Lung (tissue), 12 donors: ENCODE results near the gene STRA6. TPM values are rescaled to one million over a fixed set of nuclear protein-coding genes. Genes with fewer than 3 reads are reported as not detected.

Source experiments
- ATAC-seq: fragments of 200-7000 bp; cut with Tn5 transposase; one replicate; pipeline ENCODE4 v1.9.1; 2020; ENCODE audit warnings: moderate number of reproducible peaks; ENCODE audit not compliant: insufficient read depth, low FRiP score
- DNase-seq, 3 donors: peaks; one replicate each; pipeline ENCODE4 v3.0.0-alpha.2; 2013 to 2017
- H3K27ac ChIP-seq, 2 donors: one replicate each; pipeline ENCODE4 v1.5.1; 2013; ENCODE audit warnings: mild to moderate bottlenecking in 2 of 2, moderate library complexity in 2 of 2, control low read depth in 1 of 2, inconsistent platforms in 1 of 2, low read depth in 1 of 2, low read length in 1 of 2
- H3K27me3 ChIP-seq, 3 donors: one replicate each; pipeline ENCODE4 v1.5.1; 2013; ENCODE audit warnings: low read length in 2 of 3; ENCODE audit not compliant: control insufficient read depth in 3 of 3, insufficient read depth in 3 of 3
- H3K36me3 ChIP-seq, 4 donors: one replicate each; pipeline ENCODE4 v1.5.1; 2013; ENCODE audit warnings: low read length in 4 of 4, mild to moderate bottlenecking in 1 of 4, moderate library complexity in 1 of 4; ENCODE audit not compliant: control insufficient read depth in 4 of 4, insufficient read depth in 4 of 4
- H3K4me1 ChIP-seq, 5 donors: one replicate each; pipeline ENCODE4 v1.5.1; 2013; ENCODE audit warnings: low read length in 5 of 5, mild to moderate bottlenecking in 2 of 5, moderate library complexity in 1 of 5; ENCODE audit not compliant: control insufficient read depth in 5 of 5, insufficient read depth in 5 of 5
- H3K4me3 ChIP-seq: one replicate; pipeline ENCODE4 v1.5.1; 2013; ENCODE audit warnings: mild to moderate bottlenecking, control low read depth, moderate library complexity
- H3K9ac ChIP-seq, 2 donors: one replicate each; pipeline ENCODE4 v1.5.1; 2013; ENCODE audit warnings: low read length in 2 of 2, control low read depth in 1 of 2; ENCODE audit not compliant: insufficient read depth in 1 of 2
- H3K9me3 ChIP-seq, 4 donors: one replicate each; pipeline ENCODE4 v1.5.1; 2013; ENCODE audit warnings: low read length in 3 of 4, mild to moderate bottlenecking in 1 of 4, moderate library complexity in 1 of 4; ENCODE audit not compliant: control insufficient read depth in 4 of 4, insufficient read depth in 3 of 4
- WGBS, 2 donors: extraction: QIAGEN DNeasy Blood & Tissue Kit; methylation state at CpG; one replicate each; pipeline ENCODE4 v1.1.7; 2013; 5-methylcytosine and 5-hydroxymethylcytosine counted together
- polyA plus RNA-seq, 2 donors: library from polyadenylated mRNA; stranded (reverse); fragments of 200-250 nt; gene quantifications; one replicate each; pipeline ENCODE4 v1.2.1, GENCODE V29; 2013
- total RNA-seq, 2 donors: library from RNA; depleted of rRNA in 1 of 2; stranded (reverse); fragments of >200 nt in 1 of 2; gene quantifications; one replicate each; pipeline ENCODE4 v1.2.1, GENCODE V29; 2014 to 2021
- TF ChIP-seq, protein P1 (sequence below): IDR thresholded peaks from 2 replicates; pipeline ENCODE4 v1.5.1; 2012; ENCODE audit warnings: mild to moderate bottlenecking; ENCODE audit errors: control extremely low read depth, extremely low read depth
- donor health status: control.
- donor health status: control.
- donor health status: Bipolar disorder and iron deficiency.
- donor health status: healthy.
- donor health status: DM: yes; HTN: yes; CAD: no.

The STRA6 gene
- total and polyA plus RNA-seq, 4 donors: 0.40 to 2.6 (median 0.78) TPM

DNA sequence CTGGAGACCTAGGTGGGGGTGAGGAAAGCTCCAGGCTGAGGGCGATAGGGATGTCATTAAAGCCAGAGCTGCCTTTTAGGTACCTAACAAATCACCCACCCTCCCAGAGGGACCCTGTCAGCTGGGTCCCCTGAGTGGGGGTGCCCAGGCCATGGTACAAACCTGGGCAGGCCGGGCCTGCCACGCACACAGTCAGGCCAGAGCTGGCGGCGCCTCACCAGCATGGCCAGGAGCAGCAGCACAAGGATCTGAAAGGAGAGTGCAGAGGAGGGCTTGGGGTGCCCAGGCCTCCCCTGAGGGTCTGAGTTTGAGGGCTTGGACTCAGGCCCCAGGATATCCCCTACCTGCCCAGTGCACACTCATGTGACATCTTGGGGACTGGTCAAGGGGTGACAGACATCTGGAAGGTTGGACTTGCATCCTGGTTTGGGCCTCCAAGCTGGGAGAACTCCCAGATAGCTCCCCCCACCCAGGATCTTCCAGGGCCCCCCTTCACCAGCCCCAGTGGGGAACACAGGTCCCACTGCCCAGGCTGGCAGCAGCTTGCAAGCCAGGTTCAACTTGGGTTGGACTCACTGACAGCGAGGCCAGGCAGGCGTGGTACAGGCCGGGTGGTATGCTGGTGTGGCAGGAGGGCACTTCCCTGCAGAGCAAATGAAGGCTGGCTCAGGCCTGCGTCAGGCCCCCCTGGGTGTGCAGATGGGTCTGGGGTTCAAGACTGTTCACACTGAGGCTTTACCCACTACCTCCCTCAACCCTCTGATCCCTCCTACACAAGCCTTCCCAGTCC lies 5.2 kb downstream of the STRA6 start:
- TF ChIP-seq, protein P1, sequence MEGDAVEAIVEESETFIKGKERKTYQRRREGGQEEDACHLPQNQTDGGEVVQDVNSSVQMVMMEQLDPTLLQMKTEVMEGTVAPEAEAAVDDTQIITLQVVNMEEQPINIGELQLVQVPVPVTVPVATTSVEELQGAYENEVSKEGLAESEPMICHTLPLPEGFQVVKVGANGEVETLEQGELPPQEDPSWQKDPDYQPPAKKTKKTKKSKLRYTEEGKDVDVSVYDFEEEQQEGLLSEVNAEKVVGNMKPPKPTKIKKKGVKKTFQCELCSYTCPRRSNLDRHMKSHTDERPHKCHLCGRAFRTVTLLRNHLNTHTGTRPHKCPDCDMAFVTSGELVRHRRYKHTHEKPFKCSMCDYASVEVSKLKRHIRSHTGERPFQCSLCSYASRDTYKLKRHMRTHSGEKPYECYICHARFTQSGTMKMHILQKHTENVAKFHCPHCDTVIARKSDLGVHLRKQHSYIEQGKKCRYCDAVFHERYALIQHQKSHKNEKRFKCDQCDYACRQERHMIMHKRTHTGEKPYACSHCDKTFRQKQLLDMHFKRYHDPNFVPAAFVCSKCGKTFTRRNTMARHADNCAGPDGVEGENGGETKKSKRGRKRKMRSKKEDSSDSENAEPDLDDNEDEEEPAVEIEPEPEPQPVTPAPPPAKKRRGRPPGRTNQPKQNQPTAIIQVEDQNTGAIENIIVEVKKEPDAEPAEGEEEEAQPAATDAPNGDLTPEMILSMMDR: no peak
- 96% methylated on average over 9 of the region's 9 CpGs for WGBS, 2 donors
- Histone ChIP-seq H3K36me3 (no peaks in the 10 kb centered on the region), H3K9me3 (no peaks in the 10 kb centered on the region), H3K4me3 (no peak overlapping the region), H3K9ac (no peak overlapping the region), H3K27ac (no peak overlapping the region), H3K4me1 (peaks cover 6 to 35% (median 14%) of the 10 kb centered on the region in 5 donors), H3K27me3 (no peaks in the 10 kb centered on the region)
- DNase-seq (no peak), ATAC-seq (no peak)

DNA sequence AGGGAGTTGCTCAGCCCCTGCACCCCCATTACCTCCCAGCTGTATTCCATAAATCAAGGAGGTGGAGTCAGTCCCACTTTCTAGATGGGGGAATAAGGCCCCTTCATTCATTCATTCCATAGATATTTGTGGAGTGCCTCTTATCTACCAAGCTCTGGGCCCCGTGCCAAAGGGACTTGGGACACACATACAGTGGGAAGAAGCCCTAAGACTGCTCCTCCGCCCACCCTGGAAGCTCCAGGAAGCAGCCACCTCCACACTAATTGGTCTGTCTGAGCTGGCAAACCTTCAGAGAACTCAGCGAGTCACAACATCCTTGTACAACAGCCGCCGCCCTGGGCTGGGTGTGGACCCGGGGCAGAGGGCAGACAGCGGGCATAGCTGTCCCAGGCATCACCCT lies 6.4 kb downstream of the STRA6 start:
- Histone ChIP-seq H3K4me3 (no peak overlapping the region), H3K36me3 (no peaks in the 10 kb centered on the region), H3K9ac (no peak overlapping the region), H3K27ac (no peak overlapping the region), H3K27me3 (no peaks in the 10 kb centered on the region), H3K9me3 (no peaks in the 10 kb centered on the region), H3K4me1 (peaks cover 6 to 23% (median 14%) of the 10 kb centered on the region in 5 donors)
- whole genome bisulfite sequencing, 2 donors: 27 to 81% methylated on average over 7 of the region's 7 CpGs
- TF ChIP-seq, protein P1: no peak
- peak; percentile 1 for ATAC-seq
- peak; percentile 92 to 93 (median 93) for DNase-seq

DNA sequence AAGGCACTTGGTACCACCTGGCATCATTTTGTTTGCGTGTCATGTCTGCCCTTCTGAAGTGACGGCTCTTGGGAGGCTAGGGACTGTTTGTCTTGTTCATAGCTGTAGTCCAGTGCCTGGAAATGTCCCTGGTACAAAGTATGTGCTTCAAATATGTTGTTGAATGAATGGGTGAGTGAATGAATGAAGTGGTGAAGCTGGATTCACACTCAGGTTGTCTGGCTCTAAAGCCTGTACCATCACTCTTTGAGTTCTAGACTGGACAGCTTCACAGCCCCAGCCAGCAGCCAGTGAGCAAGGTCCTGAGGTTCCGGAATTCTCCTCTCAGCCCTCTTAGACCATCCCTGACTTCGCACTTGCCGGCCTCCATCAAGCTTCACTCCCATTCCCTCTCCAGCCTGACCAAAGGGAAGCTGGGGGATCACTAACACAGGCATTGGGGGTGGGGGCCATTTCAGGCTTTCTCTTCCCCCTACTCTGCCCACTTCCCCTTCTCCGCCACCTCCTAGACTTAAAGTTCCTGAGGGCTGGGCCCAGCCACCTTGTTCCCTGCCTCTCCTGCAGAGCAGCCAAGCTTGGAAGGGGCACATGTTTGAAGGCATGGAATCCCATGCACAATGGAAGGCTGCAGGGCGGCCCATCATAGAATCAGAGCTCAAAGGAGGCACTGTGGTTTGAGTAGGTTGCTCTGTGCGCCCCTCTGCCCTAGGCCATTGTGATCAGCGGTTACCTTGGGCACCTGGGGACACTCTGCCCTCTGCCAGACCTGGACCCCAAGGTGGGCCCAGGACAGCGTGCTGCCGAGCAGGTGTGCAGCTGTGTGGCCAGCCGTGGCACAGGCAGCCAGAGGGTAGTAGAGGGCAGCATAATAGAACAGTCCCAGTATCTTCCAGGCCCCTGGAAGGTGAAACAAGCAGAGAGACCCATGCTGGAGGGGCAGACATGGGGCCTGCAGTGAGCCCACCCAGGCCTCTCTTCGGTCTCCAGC lies 7.7 kb downstream of the STRA6 start:
- DNase-seq (no peak), ATAC-seq (no peak)
- H3K36me3 ChIP-seq: no peaks in the 10 kb centered on the region
- no peaks in the 10 kb centered on the region for H3K9me3 ChIP-seq
- TF ChIP-seq, protein P1: no peak
- H3K4me3 ChIP-seq: no peak overlapping the region
- H3K9ac ChIP-seq: no peak overlapping the region
- WGBS, 2 donors: 89 to 93% methylated on average over 13 of the region's 13 CpGs
- H3K27me3 ChIP-seq: no peaks in the 10 kb centered on the region
- no peak overlapping the region for H3K27ac ChIP-seq
- H3K4me1 ChIP-seq: peaks cover 0 to 16% (median 10%) of the 10 kb centered on the region in 5 donors
